GM18499 (cell line): ENCODE data around the gene SETBP1.

Source experiments
- ATAC-seq: cut with Tn5 transposase; IDR thresholded peaks from one replicate; pipeline ENCODE4 v1.9.1; 2021; ENCODE audit warnings: moderate number of reproducible peaks; ENCODE audit not compliant: insufficient read depth, unreplicated experiment

SETBP1 gene

GRCh38 chr18:44729631-44730101 lies 49.0 kb downstream of the SETBP1 start:
- no peak for ATAC-seq

GRCh38 chr18:44730803-44731529 lies 50.3 kb downstream of the SETBP1 start:
- no peak for ATAC-seq

GRCh38 chr18:44731530-44732237 lies 51.0 kb downstream of the SETBP1 start:
- ATAC-seq = peak; percentile 83

- ATAC-seq = no peak
Measured at GRCh38 chr18:44732238-44732563, 51.5 kb downstream of the SETBP1 start.

DNA sequence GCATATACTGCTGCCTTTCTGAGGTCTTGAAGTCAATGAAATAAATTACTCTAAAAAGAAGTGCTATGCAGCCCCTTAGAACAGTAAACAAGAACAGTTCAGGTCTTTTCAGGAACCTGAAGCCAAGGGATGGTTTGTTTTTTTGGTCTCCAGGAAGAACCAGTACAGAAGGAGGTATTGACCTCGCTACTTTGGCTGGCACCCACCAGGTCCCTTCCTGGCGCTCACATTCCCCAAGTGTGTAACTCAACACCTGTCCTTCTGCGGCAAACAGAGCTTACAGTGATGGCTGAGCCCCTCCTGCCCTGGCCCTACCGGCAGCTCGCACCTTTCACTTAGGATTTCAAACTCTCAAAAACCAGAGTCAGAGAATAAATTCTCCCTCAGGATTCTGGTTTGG lies 51.9 kb downstream of the SETBP1 start:
- ATAC-seq = no peak

GRCh38 chr18:44733069-44733753 lies 52.5 kb downstream of the SETBP1 start:
- no peak for ATAC-seq

- ATAC-seq = no peak
Measured at GRCh38 chr18:44733754-44734465, 53.2 kb downstream of the SETBP1 start.

DNA sequence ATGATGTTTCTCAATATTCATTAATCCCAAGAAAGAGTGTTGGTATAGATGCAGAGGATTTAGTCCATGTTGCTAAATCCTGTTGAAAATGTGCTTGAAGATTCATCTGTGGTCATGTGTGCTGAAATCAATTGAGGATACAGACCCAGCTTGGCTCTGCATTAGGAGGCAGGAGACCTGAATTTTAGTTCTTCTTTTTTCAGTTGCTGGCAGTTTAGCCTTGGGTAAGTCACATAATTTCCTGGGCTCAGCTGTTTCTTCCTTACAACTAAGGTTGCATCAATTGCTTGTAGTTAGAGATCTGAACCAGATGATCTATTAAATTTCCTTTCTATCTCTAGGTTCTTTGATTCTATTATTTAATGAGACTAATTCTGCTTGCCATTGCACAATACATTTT lies 54.4 kb downstream of the SETBP1 start:
- no peak for ATAC-seq

GRCh38 chr18:44736664-44737380 lies 56.1 kb downstream of the SETBP1 start:
- ATAC-seq = no peak

DNA sequence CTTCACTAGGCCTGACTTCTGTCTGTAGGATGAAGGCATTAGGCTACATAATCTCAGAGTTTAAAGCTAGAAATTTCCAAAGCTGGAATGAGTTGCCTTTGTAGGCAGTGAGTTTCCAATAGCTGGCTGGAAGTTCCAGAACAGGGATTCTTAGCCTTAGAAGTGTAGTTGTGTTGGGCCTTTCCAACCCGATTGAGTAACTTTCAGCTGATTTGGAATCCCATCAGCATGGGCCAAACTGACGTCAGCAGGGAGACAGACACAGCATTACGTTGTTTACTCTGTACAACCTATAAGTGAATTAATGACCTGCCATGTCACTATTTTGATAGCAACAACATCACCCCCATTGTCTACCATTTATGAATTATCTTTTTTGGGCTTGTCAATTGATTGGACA lies 56.9 kb downstream of the SETBP1 start:
- ATAC-seq = no peak

GRCh38 chr18:44740000-44740399 lies 59.3 kb downstream of the SETBP1 start:
- no peak for ATAC-seq

DNA sequence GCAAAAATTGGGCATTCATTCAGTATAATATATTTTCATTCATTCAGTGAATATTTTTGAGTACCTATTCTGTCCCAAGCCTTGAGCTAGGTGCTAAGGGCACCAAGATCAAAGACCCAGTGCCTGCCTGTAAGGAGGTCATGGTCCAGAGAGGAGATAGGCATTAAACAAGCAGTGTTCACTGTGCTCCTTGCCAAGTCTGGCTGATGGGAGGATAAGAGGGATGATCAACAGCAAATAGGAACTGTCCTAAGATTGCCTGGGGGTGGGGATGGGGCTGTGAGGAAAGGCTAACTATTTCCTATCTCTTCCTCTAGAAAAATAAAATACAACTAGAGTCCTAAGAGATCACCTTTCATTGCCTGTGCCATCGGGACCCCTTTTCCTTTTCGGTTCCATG lies 60.4 kb downstream of the SETBP1 start:
- no peak for ATAC-seq

GRCh38 chr18:44741511-44741910 lies 60.8 kb downstream of the SETBP1 start:
- ATAC-seq = no peak

DNA sequence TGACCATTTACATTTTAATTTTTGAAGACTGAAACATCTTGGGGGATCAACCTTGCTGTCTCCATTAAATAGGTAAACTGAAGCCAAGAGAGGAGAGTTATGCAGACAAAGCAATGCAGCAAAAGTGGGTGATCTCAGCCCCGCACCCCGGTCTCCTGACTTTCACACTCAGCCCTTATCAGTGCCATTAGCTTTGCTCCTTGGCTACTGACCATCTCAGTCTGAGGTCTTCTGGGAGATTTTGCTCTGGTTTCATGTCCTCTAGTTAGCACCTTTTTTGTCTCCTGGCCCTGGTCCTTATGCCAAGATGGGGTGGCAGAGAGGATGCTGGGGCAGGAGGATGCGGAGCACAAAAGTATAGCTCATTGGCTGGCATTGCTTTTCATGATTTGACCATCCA lies 61.4 kb downstream of the SETBP1 start:
- no peak for ATAC-seq

DNA sequence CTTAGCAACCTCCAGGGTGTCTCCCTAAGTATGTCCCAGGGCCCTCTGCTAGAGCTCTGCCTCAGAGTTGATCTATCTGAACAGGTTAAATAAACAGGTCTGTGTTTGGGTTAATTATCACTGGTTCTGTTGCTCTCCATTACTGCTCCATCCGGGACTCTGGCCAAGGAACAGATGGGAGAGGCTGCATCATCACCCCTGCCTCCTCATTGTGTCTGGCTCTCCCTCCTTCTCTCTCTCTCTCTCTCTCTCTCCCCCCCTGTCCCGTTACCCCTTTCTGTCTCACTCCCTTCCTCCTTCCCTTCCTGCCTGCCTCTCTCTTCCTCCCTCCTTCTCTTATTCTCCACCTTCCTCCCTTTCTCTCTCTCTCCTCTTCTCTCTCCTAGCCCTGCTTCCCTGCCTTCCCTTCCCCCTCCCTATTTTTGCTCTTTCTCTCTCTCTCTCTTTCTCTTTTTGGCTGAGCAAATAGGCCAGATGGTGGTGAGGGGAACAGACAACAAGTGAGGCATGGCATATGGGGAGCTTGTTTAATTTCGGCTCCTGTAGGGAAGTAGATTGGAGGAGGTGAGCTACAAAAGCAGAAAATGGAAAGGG lies 62.1 kb downstream of the SETBP1 start:
- ATAC-seq = no peak

GRCh38 chr18:44743631-44744030 lies 62.9 kb downstream of the SETBP1 start:
- no peak for ATAC-seq

DNA sequence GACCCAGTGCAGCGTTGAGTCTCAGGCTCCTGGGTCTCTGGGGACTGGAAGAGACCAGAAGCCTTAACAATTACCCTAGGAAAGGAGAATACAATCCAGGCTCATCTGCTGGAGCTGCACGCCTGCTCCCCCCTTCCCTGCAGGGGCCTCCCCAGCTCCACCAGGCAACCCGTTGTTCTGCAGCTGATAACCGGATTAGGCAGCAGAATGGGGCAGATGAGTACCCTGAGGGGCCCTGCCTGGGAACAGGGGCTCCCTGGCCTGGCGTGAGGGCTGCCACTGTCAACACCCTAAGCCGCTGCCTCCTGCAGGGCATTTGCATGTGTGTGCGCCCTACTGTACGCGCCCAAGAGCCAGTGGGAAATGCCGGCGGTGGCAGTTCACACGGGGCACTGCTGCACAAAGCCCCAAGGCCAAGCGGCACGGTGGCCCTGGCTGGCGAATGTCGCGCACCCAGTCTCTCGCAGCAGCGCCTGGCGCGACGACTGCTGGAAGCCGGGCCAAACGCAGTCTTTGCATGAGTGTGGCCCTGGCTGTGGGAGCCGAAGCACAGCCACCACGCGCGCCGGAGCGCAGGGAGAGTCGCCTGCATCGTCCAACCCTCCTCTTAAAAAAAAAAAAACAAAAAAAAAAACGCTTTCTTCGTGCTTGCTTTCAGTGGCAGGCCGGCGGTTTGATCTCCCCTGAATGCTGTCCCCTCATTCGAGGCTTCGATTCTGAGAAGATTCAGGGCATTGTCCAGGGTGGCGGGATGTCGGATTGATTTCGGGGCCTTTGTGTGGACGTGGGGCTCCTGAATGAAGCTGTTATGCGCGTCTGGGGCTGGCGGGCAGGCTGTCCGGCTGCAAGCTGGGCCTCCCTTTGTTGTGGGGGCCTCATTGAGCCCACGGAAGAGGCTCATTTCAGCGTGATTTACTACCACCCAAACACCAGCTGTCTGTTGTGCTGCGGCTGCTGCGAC lies 63.8 kb downstream of the SETBP1 start:
- ATAC-seq = no peak

- ATAC-seq = no peak
Measured at GRCh38 chr18:44747157-44747556, 66.5 kb downstream of the SETBP1 start.

DNA sequence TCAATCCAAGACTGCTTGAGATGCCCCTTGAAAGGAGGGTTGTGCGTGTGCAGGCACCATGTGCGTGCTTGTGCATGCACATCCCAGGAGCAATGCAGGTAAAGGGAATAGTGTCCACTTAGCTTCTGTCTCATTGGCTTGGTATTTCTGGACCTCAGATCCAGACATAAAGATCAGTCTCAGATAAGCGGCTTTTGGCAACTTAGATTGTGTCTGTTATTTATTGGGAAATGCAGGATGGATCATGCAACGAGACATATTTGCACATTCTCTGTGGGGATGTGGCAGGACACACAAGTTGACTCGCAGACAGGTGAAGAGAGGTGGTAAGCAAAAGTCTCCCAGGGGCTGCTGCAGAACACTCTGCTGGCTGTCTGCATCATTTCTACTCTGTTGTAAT lies 67.9 kb downstream of the SETBP1 start:
- ATAC-seq = no peak
